Natural killer cell treated with Interleukin-12 subunit alpha and Interleukin-12 subunit beta and Interleukin-15 and Interleukin-18, amount 100 ng/mL, for 72 hours (primary cell): ENCODE results near the gene ACTR1A. TPM values are rescaled to one million over a fixed set of nuclear protein-coding genes. Genes with fewer than 3 reads are reported as not detected.
"Not testable (repeated sequence)": the region's sequence is repeated elsewhere in the genome, so short reads cannot be mapped to it uniquely, and the experiment has no call there.

Experiments
- ATAC-seq, 2 donors: fragments of 150-1000 bp; cut with Tn5 transposase in 1 of 2; sonication (Bioruptor Pico), chemical (Tn5 transposase) in 1 of 2; 2 replicates each; pipeline ENCODE4 v1.10.0; 2021
- DNase-seq: peaks from one replicate; pipeline ENCODE4 v3.0.0; 2022; ENCODE audit warnings: low spot score
- H3K27ac Mint-ChIP-seq, 2 donors: 1 replicate in 1 of 2; 2 replicates in 1 of 2; pipeline ENCODE4 v1.8.0; 2022; ENCODE audit warnings: mixed read lengths in 2 of 2, mild to moderate bottlenecking in 1 of 2, moderate library complexity in 1 of 2
- H3K27me3 Mint-ChIP-seq, 2 donors: 1 replicate in 1 of 2; 2 replicates in 1 of 2; pipeline ENCODE4 v1.8.0; 2022; ENCODE audit warnings: mixed read lengths in 2 of 2
- H3K36me3 Mint-ChIP-seq: one replicate; pipeline ENCODE4 v1.8.0; 2022; ENCODE audit warnings: mixed read lengths
- H3K4me1 Mint-ChIP-seq, 2 donors: 1 replicate in 1 of 2; 2 replicates in 1 of 2; pipeline ENCODE4 v1.8.0; 2022; ENCODE audit warnings: low read depth in 2 of 2, mixed read lengths in 2 of 2, mild to moderate bottlenecking in 1 of 2
- H3K4me3 Mint-ChIP-seq: one replicate; pipeline ENCODE4 v1.8.0; 2022; ENCODE audit warnings: mixed read lengths
- H3K9me3 Mint-ChIP-seq: 2 replicates; pipeline ENCODE4 v1.8.0; 2022; ENCODE audit warnings: mixed read lengths
- total RNA-seq, 2 donors: library from RNA; stranded (reverse); gene quantifications; one replicate each; pipeline ENCODE4 v1.2.3, GENCODE V29; 2022

ACTR1A gene
- total RNA-seq, 2 donors from 2014 or later = 84.5 to 108 TPM

GRCh38 chr10:102463983-102464382 is 38.5 kb downstream of the ACTR1A start:
- H3K36me3 Mint-ChIP-seq = no peaks in the 10 kb centered on the region
- no peaks in the 10 kb centered on the region for H3K27me3 Mint-ChIP-seq
- DNase-seq (no peak), ATAC-seq (no peak)
- no peak overlapping the region for H3K27ac Mint-ChIP-seq
- no peak overlapping the region for H3K4me3 Mint-ChIP-seq
- H3K4me1 Mint-ChIP-seq = peaks cover 30 to 31% of the 10 kb centered on the region in 2 donors
- H3K9me3 Mint-ChIP-seq = no peaks in the 10 kb centered on the region

- H3K27ac Mint-ChIP-seq = peak overlapping the region in 1 of 2 donors; percentile 25
- H3K27me3 Mint-ChIP-seq = no peaks in the 10 kb centered on the region
- H3K4me3 Mint-ChIP-seq = peak overlapping the region; percentile 95
- H3K4me1 Mint-ChIP-seq = peaks cover 28% of the 10 kb centered on the region in 2 donors
- DNase-seq (no peak), ATAC-seq (no peak)
- H3K9me3 Mint-ChIP-seq = no peaks in the 10 kb centered on the region
- no peaks in the 10 kb centered on the region for H3K36me3 Mint-ChIP-seq
Measured at GRCh38 chr10:102462512-102463054, 39.9 kb downstream of the ACTR1A start.

GRCh38 chr10:102461187-102462054 is 41.1 kb downstream of the ACTR1A start:
- Mint-ChIP-seq H3K4me3 (peak overlapping the region; percentile 95), H3K27ac (peak overlapping the region; percentile 89 to 94), H3K9me3 (no peaks in the 10 kb centered on the region), H3K36me3 (no peaks in the 10 kb centered on the region), H3K27me3 (no peaks in the 10 kb centered on the region), H3K4me1 (peaks cover 25 to 28% of the 10 kb centered on the region in 2 donors)
- ATAC-seq = peak; percentile 98
- DNase-seq = peak; percentile 97

- Mint-ChIP-seq H3K27me3 (no peaks in the 10 kb centered on the region), H3K4me1 (peaks cover 25 to 28% of the 10 kb centered on the region in 2 donors), H3K27ac (peak overlapping the region; percentile 89 to 94), H3K9me3 (no peaks in the 10 kb centered on the region), H3K36me3 (no peaks in the 10 kb centered on the region), H3K4me3 (peak overlapping the region; percentile 95)
- peak; percentile 39 to 63 for ATAC-seq
- no peak for DNase-seq
Measured at GRCh38 chr10:102460836-102461186, 41.7 kb downstream of the ACTR1A start.

GRCh38 chr10:102458656-102459055 is 43.9 kb downstream of the ACTR1A start:
- Mint-ChIP-seq H3K9me3 (no peaks in the 10 kb centered on the region), H3K36me3 (no peaks in the 10 kb centered on the region), H3K4me3 (no peak overlapping the region), H3K4me1 (peaks cover 25 to 28% of the 10 kb centered on the region in 2 donors), H3K27ac (peak overlapping the region in 1 of 2 donors; percentile 6), H3K27me3 (no peaks in the 10 kb centered on the region)
- DNase-seq (no peak), ATAC-seq (no peak)

- Mint-ChIP-seq H3K36me3 (peaks cover 6% of the 10 kb centered on the region), H3K27ac (no peak overlapping the region), H3K27me3 (no peaks in the 10 kb centered on the region), H3K9me3 (no peaks in the 10 kb centered on the region), H3K4me3 (no peak overlapping the region), H3K4me1 (peaks cover 26 to 32% of the 10 kb centered on the region in 2 donors)
- ATAC-seq (no peak), DNase-seq (no peak)
Measured at GRCh38 chr10:102457591-102458150, 44.8 kb downstream of the ACTR1A start.

- Mint-ChIP-seq H3K4me1 (peaks cover 19 to 20% of the 10 kb centered on the region in 2 donors), H3K9me3 (no peaks in the 10 kb centered on the region), H3K27ac (peak overlapping the region in 1 of 2 donors; percentile 33), H3K36me3 (peaks cover 7% of the 10 kb centered on the region), H3K4me3 (no peak overlapping the region), H3K27me3 (no peaks in the 10 kb centered on the region)
- no peak for DNase-seq
- no peak for ATAC-seq
Measured at GRCh38 chr10:102455893-102456471, 46.5 kb downstream of the ACTR1A start.

GRCh38 chr10:102454662-102455487 is 47.6 kb downstream of the ACTR1A start:
- H3K27ac Mint-ChIP-seq, H3K27me3 Mint-ChIP-seq, H3K36me3 Mint-ChIP-seq, ATAC-seq, DNase-seq, H3K9me3 Mint-ChIP-seq, H3K4me3 Mint-ChIP-seq: not testable (repeated sequence)
- H3K4me1 Mint-ChIP-seq = peaks cover 14 to 18% of the 10 kb centered on the region in 2 donors

- Mint-ChIP-seq H3K4me1 (peaks cover 19 to 26% of the 10 kb centered on the region in 2 donors), H3K27ac (peak overlapping the region; percentile 89 to 93), H3K9me3 (no peaks in the 10 kb centered on the region), H3K36me3 (peaks cover 7% of the 10 kb centered on the region), H3K27me3 (no peaks in the 10 kb centered on the region), H3K4me3 (no peak overlapping the region)
- DNase-seq (no peak), ATAC-seq (no peak)
Measured at GRCh38 chr10:102453502-102453901, 49.0 kb downstream of the ACTR1A start.

- Mint-ChIP-seq H3K36me3 (peaks cover 7% of the 10 kb centered on the region), H3K27me3 (no peaks in the 10 kb centered on the region), H3K4me1 (peaks cover 19 to 26% of the 10 kb centered on the region in 2 donors), H3K4me3 (peak overlapping the region; percentile 81), H3K27ac (peak overlapping the region; percentile 89 to 93), H3K9me3 (no peaks in the 10 kb centered on the region)
- ATAC-seq (peak; percentile 69 to 74), DNase-seq (peak; percentile 71)
Measured at GRCh38 chr10:102452672-102453340, 49.7 kb downstream of the ACTR1A start.

GRCh38 chr10:102451105-102451969 is 51.2 kb downstream of the ACTR1A start, which contains the start of gene C10orf95:
Gene C10orf95 (minus strand): TSS chr10:102451543. CDS start chr10:102451093, 450 bp downstream.
- Mint-ChIP-seq H3K27ac (peak within 1 kb of the TSS; percentile 89 to 93), H3K4me1 (peaks cover 19 to 26% of the 10 kb centered on the region in 2 donors), H3K9me3 (no peaks in the 10 kb centered on the region), H3K36me3 (peaks cover 7% of the 10 kb centered on the region), H3K4me3 (peak within 1 kb of the TSS; percentile 81), H3K27me3 (no peaks in the 10 kb centered on the region)
- DNase-seq = no peak
- no peak for ATAC-seq
